CD8-positive, alpha-beta memory T cell (primary cell): ENCODE measurements around the gene ALPL. TPM values are rescaled to one million over a fixed set of nuclear protein-coding genes. Genes with fewer than 3 reads are reported as not detected.

Experiments used
- CTCF ChIA-PET: fragments of 350-600 bp; sonication (Branson Sonifier 250); formaldehyde crosslinking; loops from one replicate; lab custom pipeline; 2021; ENCODE audit warnings: antibody characterized with exemption; lab: Charles Lee
- POLR2A ChIA-PET: fragments of 350-600 bp; sonication (Branson Sonifier 250); formaldehyde crosslinking; loops from one replicate; lab custom pipeline; 2021; ENCODE audit warnings: antibody characterized with exemption; lab: Charles Lee
- DNase-seq, 5 donors: peaks; one replicate each; pipeline versions ENCODE4 v3.0.0 to v3.0.0-alpha.2; 2020 to 2022; ENCODE audit warnings: mixed read lengths in 1 of 5
- H3K27ac ChIP-seq: one replicate; pipeline ENCODE4 v1.7.0; 2013; ENCODE audit warnings: low read depth, mild to moderate bottlenecking, low read length, moderate library complexity
- H3K27me3 ChIP-seq: 2 replicates; pipeline ENCODE4 v1.7.0; 2013; ENCODE audit warnings: low read length, mild to moderate bottlenecking; ENCODE audit not compliant: insufficient read depth, poor library complexity, severe bottlenecking
- H3K36me3 ChIP-seq: 2 replicates; pipeline ENCODE4 v1.7.0; 2013; ENCODE audit warnings: mild to moderate bottlenecking, low read length, moderate library complexity; ENCODE audit not compliant: insufficient read depth
- H3K4me1 ChIP-seq: 2 replicates; pipeline ENCODE4 v1.7.0; 2013; ENCODE audit warnings: mild to moderate bottlenecking, low read length, moderate library complexity; ENCODE audit not compliant: insufficient read depth
- H3K4me3 ChIP-seq: 2 replicates; pipeline ENCODE4 v1.7.0; 2013; ENCODE audit warnings: mild to moderate bottlenecking, low read length
- H3K9me3 ChIP-seq: 2 replicates; pipeline ENCODE4 v1.7.0; 2013; ENCODE audit warnings: mild to moderate bottlenecking, low read length
- H3K27ac Mint-ChIP-seq, 8 donors: one replicate each; pipeline ENCODE4 v1.8.0; 2020 to 2021; ENCODE audit warnings: mixed read lengths in 8 of 8, mild to moderate bottlenecking in 6 of 8, inconsistent platforms in 3 of 8, moderate library complexity in 3 of 8
- H3K27me3 Mint-ChIP-seq, 2 donors: one replicate each; pipeline ENCODE4 v1.8.0; 2020 to 2021; ENCODE audit warnings: mixed read lengths in 2 of 2, mild to moderate bottlenecking in 1 of 2, moderate library complexity in 1 of 2
- H3K36me3 Mint-ChIP-seq, 3 donors: one replicate each; pipeline ENCODE4 v1.8.0; 2020 to 2021; ENCODE audit warnings: mixed read lengths in 3 of 3, inconsistent platforms in 1 of 3, mild to moderate bottlenecking in 1 of 3
- H3K4me1 Mint-ChIP-seq, 3 donors: one replicate each; pipeline ENCODE4 v1.8.0; 2020 to 2021; ENCODE audit warnings: mixed read lengths in 3 of 3, inconsistent platforms in 1 of 3, mild to moderate bottlenecking in 1 of 3
- H3K4me3 Mint-ChIP-seq, 7 donors: one replicate each; pipeline ENCODE4 v1.8.0; 2020 to 2021; ENCODE audit warnings: mixed read lengths in 7 of 7, mild to moderate bottlenecking in 6 of 7, moderate library complexity in 4 of 7, inconsistent platforms in 2 of 7
- H3K9me3 Mint-ChIP-seq, 5 donors: one replicate each; pipeline ENCODE4 v1.8.0; 2020 to 2022; ENCODE audit warnings: mixed read lengths in 5 of 5, mild to moderate bottlenecking in 3 of 5, moderate library complexity in 2 of 5, inconsistent platforms in 1 of 5
- polyA plus RNA-seq: library from polyadenylated mRNA; unstranded; fragments of 300-500 nt; fragmentation: Illumina TruSeq; gene quantifications from one replicate; pipeline ENCODE4 v1.2.3, GENCODE V29; 2021
- total RNA-seq, 2 experiments: library from RNA; stranded (reverse); gene quantifications; one replicate each; pipeline ENCODE4 v1.2.3, GENCODE V29; 2021

The ALPL gene
- total and polyA plus RNA-seq, 3 experiments from 2014 or later = not detected

DNA sequence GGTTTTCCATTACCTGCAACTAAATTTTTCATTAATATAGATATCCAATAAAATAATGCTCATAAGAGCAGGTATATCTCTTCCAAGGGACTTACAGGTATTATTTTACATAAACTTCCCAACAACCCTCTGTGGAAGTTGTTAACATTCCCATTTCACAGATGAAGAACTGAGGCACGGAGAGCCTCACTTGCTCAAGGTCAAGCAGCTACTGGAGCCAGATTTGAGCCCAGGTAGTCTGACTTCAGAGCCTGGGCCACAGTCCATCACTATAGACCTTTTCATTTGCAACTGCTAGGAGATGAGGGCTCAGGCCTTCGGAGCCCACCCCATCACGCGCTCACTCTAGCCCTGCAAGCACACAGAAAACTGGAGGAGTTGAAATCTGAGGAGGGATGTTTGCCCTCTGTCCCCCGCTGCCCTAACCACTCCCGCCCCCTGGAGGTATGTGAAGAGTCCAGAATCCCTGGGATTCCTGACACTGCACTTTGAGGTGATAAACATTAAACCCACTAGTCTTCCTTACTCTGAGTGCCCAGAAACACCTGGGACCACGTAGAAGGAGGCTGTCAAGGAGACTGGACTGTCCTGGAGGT lies 11.7 kb upstream of the ALPL start:
- H3K27me3 Mint-ChIP-seq = peaks cover 1 to 5% of the 10 kb centered on the region in 2 donors
- no peak overlapping the region for H3K27ac ChIP-seq
- DNase-seq = no peak
- H3K36me3 ChIP-seq = no peaks in the 10 kb centered on the region
- H3K27ac Mint-ChIP-seq = no peak overlapping the region
- H3K27me3 ChIP-seq = no peaks in the 10 kb centered on the region
- CTCF ChIA-PET = no interaction called here
- POLR2A ChIA-PET = no interaction called here
- no peaks in the 10 kb centered on the region for H3K36me3 Mint-ChIP-seq
- H3K4me1 ChIP-seq = no peaks in the 10 kb centered on the region
- no peaks in the 10 kb centered on the region for H3K9me3 ChIP-seq
- H3K4me3 ChIP-seq = no peak overlapping the region
- no peak overlapping the region for H3K4me3 Mint-ChIP-seq
- H3K9me3 Mint-ChIP-seq = peaks cover 0 to 1% (median 0%) of the 10 kb centered on the region in 5 donors
- no peaks in the 10 kb centered on the region for H3K4me1 Mint-ChIP-seq

- no peak overlapping the region for H3K27ac Mint-ChIP-seq
- ChIA-PET POLR2A (no interaction called here), CTCF (no interaction called here)
- Histone ChIP-seq H3K4me3 (no peak overlapping the region), H3K27ac (no peak overlapping the region), H3K36me3 (no peaks in the 10 kb centered on the region), H3K4me1 (no peaks in the 10 kb centered on the region), H3K27me3 (no peaks in the 10 kb centered on the region), H3K9me3 (no peaks in the 10 kb centered on the region)
- H3K27me3 Mint-ChIP-seq = peaks cover 1 to 14% of the 10 kb centered on the region in 2 donors
- peaks cover 0 to 1% (median 0%) of the 10 kb centered on the region in 5 donors for H3K9me3 Mint-ChIP-seq
- DNase-seq = no peak
- no peak overlapping the region for H3K4me3 Mint-ChIP-seq
- H3K4me1 Mint-ChIP-seq = no peaks in the 10 kb centered on the region
- no peaks in the 10 kb centered on the region for H3K36me3 Mint-ChIP-seq
These were observed 9.8 kb upstream of the ALPL start for GRCh38 chr1:21499283-21499950.

- peaks cover 0 to 3% (median 0%) of the 10 kb centered on the region in 3 donors for H3K36me3 Mint-ChIP-seq
- no peak overlapping the region for H3K4me3 ChIP-seq
- no peak overlapping the region for H3K27ac Mint-ChIP-seq
- ChIA-PET CTCF (interaction anchor here (0.6 kb wide), 1 partner anchor 516 kb away, joined by 4 read pairs; no protein-coding TSS in a partner anchor), POLR2A (no interaction called here)
- H3K27me3 ChIP-seq = peaks cover 13% of the 10 kb centered on the region
- H3K4me1 ChIP-seq = peaks cover 5% of the 10 kb centered on the region
- peaks cover 28 to 46% of the 10 kb centered on the region in 2 donors for H3K27me3 Mint-ChIP-seq
- peaks cover 3 to 5% (median 3%) of the 10 kb centered on the region in 3 donors for H3K4me1 Mint-ChIP-seq
- H3K36me3 ChIP-seq = no peaks in the 10 kb centered on the region
- H3K4me3 Mint-ChIP-seq = no peak overlapping the region
- H3K27ac ChIP-seq = no peak overlapping the region
- no peak for DNase-seq
- no peaks in the 10 kb centered on the region for H3K9me3 Mint-ChIP-seq
- H3K9me3 ChIP-seq = no peaks in the 10 kb centered on the region
These were observed 5.4 kb upstream of the ALPL start for GRCh38 chr1:21503706-21504377.

DNA sequence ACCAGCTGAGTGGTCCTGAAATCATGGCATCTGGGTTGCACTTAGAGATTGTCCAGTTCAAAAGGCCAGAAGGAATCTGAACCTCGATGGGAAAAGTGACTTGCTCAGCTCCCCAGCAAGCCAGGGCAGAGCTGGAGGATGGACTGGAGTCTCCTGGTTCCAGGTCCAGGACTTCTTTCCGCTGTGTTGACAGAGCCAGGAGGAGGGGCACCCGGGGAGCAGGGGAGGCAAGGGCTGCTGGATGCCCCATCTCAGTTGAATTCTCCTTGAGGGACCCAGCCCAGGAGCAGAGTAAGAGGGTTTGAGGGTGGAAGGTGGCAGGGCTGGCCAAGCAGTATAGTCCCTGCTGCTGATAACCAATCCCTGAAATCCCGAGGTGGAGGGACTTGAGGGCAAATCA lies 2.4 kb upstream of the ALPL start:
- no peak overlapping the region for H3K27ac Mint-ChIP-seq
- H3K4me1 Mint-ChIP-seq = peaks cover 6 to 10% (median 7%) of the 10 kb centered on the region in 3 donors
- no peaks in the 10 kb centered on the region for H3K9me3 ChIP-seq
- ChIA-PET CTCF (interaction anchor here (1.0 kb wide), 1 partner anchor 11 kb away, joined by 3 read pairs; no protein-coding TSS in a partner anchor), POLR2A (no interaction called here)
- DNase-seq = no peak
- no peak overlapping the region for H3K27ac ChIP-seq
- peaks cover 0 to 3% (median 0%) of the 10 kb centered on the region in 3 donors for H3K36me3 Mint-ChIP-seq
- peaks cover 35 to 62% of the 10 kb centered on the region in 2 donors for H3K27me3 Mint-ChIP-seq
- H3K27me3 ChIP-seq = peaks cover 19% of the 10 kb centered on the region
- H3K4me3 ChIP-seq = no peak overlapping the region
- H3K36me3 ChIP-seq = no peaks in the 10 kb centered on the region
- H3K9me3 Mint-ChIP-seq = no peaks in the 10 kb centered on the region
- peaks cover 6% of the 10 kb centered on the region for H3K4me1 ChIP-seq
- no peak overlapping the region for H3K4me3 Mint-ChIP-seq

GRCh38 chr1:21507511-21508270 lies 1.5 kb upstream of the ALPL start:
- Mint-ChIP-seq H3K36me3 (peaks cover 0 to 3% (median 0%) of the 10 kb centered on the region in 3 donors), H3K4me3 (no peak overlapping the region), H3K27ac (no peak overlapping the region), H3K4me1 (peaks cover 6 to 10% (median 7%) of the 10 kb centered on the region in 3 donors), H3K27me3 (peaks cover 35 to 62% of the 10 kb centered on the region in 2 donors), H3K9me3 (no peaks in the 10 kb centered on the region)
- H3K36me3 ChIP-seq = no peaks in the 10 kb centered on the region
- no peak overlapping the region for H3K4me3 ChIP-seq
- H3K4me1 ChIP-seq = peaks cover 6% of the 10 kb centered on the region
- no peak for DNase-seq
- H3K27me3 ChIP-seq = peaks cover 19% of the 10 kb centered on the region
- H3K27ac ChIP-seq = no peak overlapping the region
- POLR2A ChIA-PET = no interaction called here
- H3K9me3 ChIP-seq = no peaks in the 10 kb centered on the region
- CTCF ChIA-PET = interaction anchor here (1.0 kb wide), 1 partner anchor 10 kb away, joined by 3 read pairs; no protein-coding TSS in a partner anchor

DNA sequence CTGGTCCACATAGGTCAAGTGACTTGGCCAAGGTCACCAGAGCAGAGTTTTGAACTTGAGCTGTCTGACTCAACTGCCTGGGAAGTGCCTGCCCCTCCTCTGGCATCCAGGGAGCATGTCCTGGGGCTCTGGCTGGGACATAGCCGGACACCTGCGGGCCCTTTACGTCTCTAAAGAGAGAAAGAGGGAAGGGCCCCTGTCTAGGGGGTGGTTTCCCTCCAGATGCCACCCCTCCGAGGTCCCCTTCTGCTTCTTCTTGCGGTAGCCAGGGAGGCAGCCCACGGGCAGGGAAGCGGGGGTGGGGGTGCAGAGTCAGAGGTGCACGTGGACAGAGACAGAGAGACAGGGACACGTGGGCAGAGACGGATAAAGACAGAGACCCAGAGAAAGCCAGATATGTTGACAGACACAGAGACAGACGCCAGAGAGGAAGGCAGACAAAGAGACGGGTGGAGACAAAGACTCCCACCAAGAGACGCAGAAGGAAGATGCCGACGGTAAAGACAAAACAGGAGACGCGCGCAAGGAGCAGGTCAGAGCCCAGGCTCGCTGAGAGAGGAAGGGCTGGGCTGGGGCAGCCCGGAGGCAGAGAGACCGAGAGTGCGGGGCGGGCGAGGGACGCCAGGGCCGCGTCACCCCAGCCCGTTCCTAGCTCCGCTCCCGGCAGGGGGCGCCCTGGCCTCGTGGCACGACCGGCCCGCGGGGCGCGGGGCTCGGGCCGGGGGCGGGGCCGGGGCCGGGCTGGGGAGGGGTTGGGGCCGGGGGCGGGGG lies 458 bp upstream of the ALPL start:
- H3K4me1 Mint-ChIP-seq = peaks cover 6 to 10% (median 7%) of the 10 kb centered on the region in 3 donors
- DNase-seq = peak; percentile 25 to 58 (median 31)
- Histone ChIP-seq H3K27ac (no peak overlapping the region), H3K4me3 (no peak overlapping the region), H3K36me3 (no peaks in the 10 kb centered on the region), H3K4me1 (peaks cover 6% of the 10 kb centered on the region), H3K9me3 (no peaks in the 10 kb centered on the region), H3K27me3 (peaks cover 19% of the 10 kb centered on the region)
- H3K9me3 Mint-ChIP-seq = no peaks in the 10 kb centered on the region
- H3K27ac Mint-ChIP-seq = peak overlapping the region in 2 of 8 donors; percentile 54 to 84
- peaks cover 38 to 60% of the 10 kb centered on the region in 2 donors for H3K27me3 Mint-ChIP-seq
- peaks cover 0 to 3% (median 0%) of the 10 kb centered on the region in 3 donors for H3K36me3 Mint-ChIP-seq
- ChIA-PET POLR2A (no interaction called here), CTCF (interaction anchor here (0.5 kb wide), 1 partner anchor 11 kb away, joined by 3 read pairs; no protein-coding TSS in a partner anchor)
- H3K4me3 Mint-ChIP-seq = peak overlapping the region; percentile 17 to 82 (median 81)

DNA sequence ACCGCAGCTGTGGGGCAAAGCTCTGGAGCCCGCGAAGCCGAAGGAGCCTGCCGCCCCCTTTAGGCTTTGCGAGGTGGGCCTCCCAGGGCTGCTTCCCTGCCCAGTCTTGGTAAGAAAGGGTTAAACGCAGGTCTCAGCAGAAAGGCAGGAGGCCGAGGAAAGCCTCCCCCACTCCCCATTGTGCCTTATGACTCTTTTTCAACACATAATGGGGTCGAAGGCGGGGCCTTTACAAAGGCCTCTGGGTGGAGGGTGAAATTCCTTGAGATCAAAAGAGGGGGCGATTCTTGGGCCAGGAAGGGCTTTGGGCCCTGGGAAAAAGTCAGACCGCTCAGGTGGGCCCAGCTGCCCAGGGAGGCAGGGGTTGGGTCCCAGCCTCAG lies 880 bp downstream of the ALPL start:
- Mint-ChIP-seq H3K4me3 (peak overlapping the region in 2 of 7 donors; percentile 35 to 49), H3K27me3 (peaks cover 34 to 54% of the 10 kb centered on the region in 2 donors), H3K9me3 (no peaks in the 10 kb centered on the region)

More for the DNA sequence above, 880 bp downstream of the ALPL start:
- Histone ChIP-seq H3K9me3 (no peaks in the 10 kb centered on the region), H3K27ac (no peak overlapping the region), H3K4me3 (no peak overlapping the region), H3K27me3 (peaks cover 19% of the 10 kb centered on the region), H3K4me1 (peaks cover 6% of the 10 kb centered on the region), H3K36me3 (no peaks in the 10 kb centered on the region)
- H3K27ac Mint-ChIP-seq = no peak overlapping the region
- CTCF ChIA-PET = no interaction called here
- H3K4me1 Mint-ChIP-seq = peaks cover 6 to 10% (median 7%) of the 10 kb centered on the region in 3 donors
- DNase-seq = no peak
- POLR2A ChIA-PET = no interaction called here
- H3K36me3 Mint-ChIP-seq = peaks cover 0 to 1% (median 0%) of the 10 kb centered on the region in 3 donors
